ENCODE results near the gene LRRC18. TPM values are rescaled to one million over a fixed set of nuclear protein-coding genes. Genes with fewer than 3 reads are reported as not detected.

Gene LRRC18
- total and polyA plus RNA-seq, 10 of the 15 experiments (the other 5 are each of a cell fraction or from before 2014, with no cell fraction given), result 0.16 to 0.47 (median 0.24) TPM; not detected in 6

DNA sequence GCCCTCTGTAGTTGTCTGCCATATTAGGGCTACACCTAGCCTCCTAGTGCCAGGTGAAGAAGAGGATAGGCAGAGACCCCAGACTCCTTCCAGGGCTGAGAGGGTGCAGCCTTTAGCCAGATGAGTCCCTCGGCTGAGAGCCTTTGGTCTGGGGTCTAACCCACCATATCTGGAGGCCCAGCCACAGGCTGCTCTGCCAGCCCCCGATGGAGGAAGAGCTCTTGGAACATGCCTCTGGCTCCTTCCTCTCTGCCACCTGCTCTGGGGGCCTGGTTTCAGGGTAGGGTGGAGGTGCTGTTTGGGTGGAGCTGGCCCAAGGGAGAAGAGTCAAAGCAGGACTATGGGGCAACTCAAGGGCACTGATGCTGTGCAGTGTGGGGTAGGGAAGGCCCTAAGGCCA, 1.4 kb downstream of the LRRC18 start (continued):
- TF ChIP-seq MEF2A (IDR thresholded peaks at IDR 0.05; ENCODE audit: insufficient read depth, low read depth, low read length), result no peak
- TF ChIP-seq PML (IDR thresholded peaks at IDR 0.05; ENCODE audit: low read length), result no peak
- no peak for TF ChIP-seq ZBED1 (IDR thresholded peaks at IDR 0.05; ENCODE audit: borderline replicate concordance)

- Histone ChIP-seq H3K4me1 (ENCODE audit: control insufficient read depth, insufficient read depth, low read length) (no peaks in the 10 kb centered on the region), H3K9ac (ENCODE audit: control insufficient read depth, insufficient read depth, low read length) (no peak overlapping the region), H4K20me1 (ENCODE audit: control insufficient read depth, insufficient read depth) (no peaks in the 10 kb centered on the region), H3K4me3 (no peak overlapping the region), H3K4me2 (ENCODE audit: control insufficient read depth, insufficient read depth) (no peak overlapping the region), H3K9me3 (replicated peaks; ENCODE audit: control insufficient read depth, insufficient read depth, low read length) (no peaks in the 10 kb centered on the region), H2AFZ (ENCODE audit: control insufficient read depth, low read depth, low read length) (no peak overlapping the region), H3K36me3 (ENCODE audit: control insufficient read depth in 2 of 2, insufficient read depth in 2 of 2, low read length in 1 of 2) (peaks cover 4 to 6% of the 10 kb centered on the region in 2 experiments; a peak in 3 of 4 replicates), H3K79me2 (ENCODE audit: control insufficient read depth, insufficient read depth, low read length) (no peaks in the 10 kb centered on the region), H3K27me3 (replicated peaks in 1 of 2; ENCODE audit: control insufficient read depth in 2 of 2, insufficient read depth in 2 of 2, low read length in 1 of 2) (no peaks in the 10 kb centered on the region), H3K27ac (ENCODE audit: control insufficient read depth, insufficient read depth) (no peak overlapping the region)
- FAIRE-seq (no peak), ATAC-seq (no peak), DNase-seq (ENCODE audit: low read depth, low spot score) (no peak)
- BruUV-seq (replicated peaks), result no TSS peak
- intact Hi-C loops (cut with micrococcal nuclease; ENCODE audit: unreplicated experiment) (no loop called here), in situ Hi-C loops (cut with MboI) (no loop called here)
- ChIA-PET RAD21 (ENCODE audit: unreplicated experiment) (no interaction called here), SMC1A (ENCODE audit: uncharacterized antibody, unreplicated experiment) (interaction anchor here (0.7 to 1.1 kb wide), 2 partner anchors 108 to 278 kb away, joined by 3 read pairs; no protein-coding TSS in a partner anchor), CTCF (interaction anchor here (0.6 to 2.6 kb wide), 2 partner anchors 281 to 541 kb away, joined by 4 to 11 read pairs; no protein-coding TSS in a partner anchor), POLR2A (no interaction called here)
- 75% methylated on average over 3 of the region's 3 CpGs for WGBS (ENCODE audit: insufficient coverage, insufficient replicate concordance, low lambda C conversion rate, missing lambda C conversion rate)
- TF ChIP-seq NFYB (IDR thresholded peaks at IDR 0.05; ENCODE audit: insufficient read depth, low read depth, low read length) (no peak), NFYA (IDR thresholded peaks at IDR 0.05; ENCODE audit: borderline replicate concordance, low read depth, low read length) (no peak)
Measured at GRCh38 chr10:48937796-48938195, 1.8 kb downstream of the LRRC18 start.

DNA sequence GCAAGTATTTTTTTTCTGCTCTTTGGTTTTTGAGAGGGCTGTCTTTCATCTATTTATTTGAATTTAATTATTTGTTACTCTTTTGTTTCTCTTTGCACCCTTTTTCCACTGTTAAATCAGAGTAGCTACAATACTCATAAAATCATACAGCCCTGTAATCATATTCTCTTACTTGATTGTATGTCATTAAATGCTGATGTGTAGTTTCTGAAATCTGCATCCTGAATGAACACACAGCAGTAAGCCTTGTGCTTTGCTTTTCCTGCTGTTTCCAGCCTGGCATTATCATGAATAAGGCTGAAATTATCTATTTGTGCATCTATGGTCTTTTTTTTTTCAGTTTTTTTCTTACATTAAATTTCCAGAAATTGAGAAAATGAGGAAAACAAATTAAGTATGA, 4.1 kb downstream of the LRRC18 start:
- BruUV-seq (replicated peaks), result no TSS peak
- FAIRE-seq (no peak), DNase-seq (ENCODE audit: low read depth, low spot score) (no peak), ATAC-seq (no peak)
- peaks cover 4% of the 10 kb centered on the region in 2 experiments; a peak in 3 of 4 replicates for H3K36me3 ChIP-seq (ENCODE audit: control insufficient read depth in 2 of 2, insufficient read depth in 2 of 2, low read length in 1 of 2)
- H3K27ac ChIP-seq (ENCODE audit: control insufficient read depth, insufficient read depth), result no peak overlapping the region
- SMC1A ChIA-PET (ENCODE audit: uncharacterized antibody, unreplicated experiment), result interaction anchor here (1.3 kb wide), 1 partner anchor 30 kb away, joined by 4 read pairs; no protein-coding TSS in a partner anchor
- CTCF ChIA-PET, result no interaction called here
- H2AFZ ChIP-seq (ENCODE audit: control insufficient read depth, low read depth, low read length), result no peak overlapping the region
- POLR2A ChIA-PET, result interaction anchor here (0.8 kb wide), 1 partner anchor 46 kb away, joined by 4 read pairs; no protein-coding TSS in a partner anchor
- no peak overlapping the region for H3K4me2 ChIP-seq (ENCODE audit: control insufficient read depth, insufficient read depth)
- H4K20me1 ChIP-seq (ENCODE audit: control insufficient read depth, insufficient read depth), result no peaks in the 10 kb centered on the region
- H3K27me3 ChIP-seq (replicated peaks in 1 of 2; ENCODE audit: control insufficient read depth in 2 of 2, insufficient read depth in 2 of 2, low read length in 1 of 2), result no peaks in the 10 kb centered on the region
- no peaks in the 10 kb centered on the region for H3K4me1 ChIP-seq (ENCODE audit: control insufficient read depth, insufficient read depth, low read length)
- RAD21 ChIA-PET (ENCODE audit: unreplicated experiment), result no interaction called here
- in situ Hi-C loops (cut with MboI) (no loop called here), intact Hi-C loops (cut with micrococcal nuclease; ENCODE audit: unreplicated experiment) (no loop called here)
- H3K9ac ChIP-seq (ENCODE audit: control insufficient read depth, insufficient read depth, low read length), result no peak overlapping the region
- no peaks in the 10 kb centered on the region for H3K9me3 ChIP-seq (replicated peaks; ENCODE audit: control insufficient read depth, insufficient read depth, low read length)
- H3K4me3 ChIP-seq, result no peak overlapping the region
- H3K79me2 ChIP-seq (ENCODE audit: control insufficient read depth, insufficient read depth, low read length), result no peaks in the 10 kb centered on the region
- no peak for TF ChIP-seq TCF12 (IDR thresholded peaks at IDR 0.05; ENCODE audit: low read depth, low read length)
- no peak for TF ChIP-seq POU2F2 (IDR thresholded peaks at IDR 0.05; ENCODE audit: borderline replicate concordance, low read depth, low read length)
- no peak for TF ChIP-seq RELA (IDR thresholded peaks at IDR 0.05; ENCODE audit: borderline replicate concordance, partially characterized antibody)
- TF ChIP-seq SMAD5 (IDR thresholded peaks at IDR 0.05; ENCODE audit: low read depth), result no peak
- TF ChIP-seq CBFB (IDR thresholded peaks at IDR 0.05; ENCODE audit: low read depth), result no peak
- no peak for TF ChIP-seq POLR2AphosphoS5 (IDR thresholded peaks at IDR 0.05; ENCODE audit: low read length)
- no peak for TF ChIP-seq NRF1 (conservative IDR thresholded peaks at IDR 0.05; ENCODE audit: low read depth, low read length)
- TF ChIP-seq CBX3 (IDR thresholded peaks at IDR 0.05; ENCODE audit: borderline replicate concordance, low read depth), result no peak
- TF ChIP-seq CREB1 (IDR thresholded peaks at IDR 0.05; ENCODE audit: low read depth), result no peak
- TF ChIP-seq CHD2 (IDR thresholded peaks at IDR 0.05; ENCODE audit: borderline replicate concordance, low read depth, low read length), result no peak
- TF ChIP-seq BRCA1 (IDR thresholded peaks at IDR 0.05; ENCODE audit: low read depth, low read length), result no peak
- no peak for TF ChIP-seq ZNF384 (IDR thresholded peaks at IDR 0.05; ENCODE audit: borderline replicate concordance, low read depth, low read length)
- TF ChIP-seq, protein P1, sequence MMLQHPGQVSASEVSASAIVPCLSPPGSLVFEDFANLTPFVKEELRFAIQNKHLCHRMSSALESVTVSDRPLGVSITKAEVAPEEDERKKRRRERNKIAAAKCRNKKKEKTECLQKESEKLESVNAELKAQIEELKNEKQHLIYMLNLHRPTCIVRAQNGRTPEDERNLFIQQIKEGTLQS (IDR thresholded peaks at IDR 0.05; ENCODE audit: borderline replicate concordance, extremely low read depth, low read depth, low read length), result no peak
